NCI-H1436 treated with DMSO at 0.1 percent for 48 hours (cell line): ENCODE results near the gene GYPE.
"Not testable (repeated sequence)": the region's sequence is repeated elsewhere in the genome, so short reads cannot be mapped to it uniquely, and the experiment has no call there.

Experiments
- DNase-seq: peaks from one replicate; lab custom pipeline; 2025; lab: John Stamatoyannopoulos, UW

Gene GYPE

GRCh38 chr4:143905440-143905839, at the start of gene GYPE:
Gene GYPE (minus strand): TSS chr4:143905559. CDS start chr4:143905507, 52 bp downstream.
- DNase-seq = not testable (repeated sequence)

GRCh38 chr4:143951458-143951972, 46.2 kb upstream of the GYPE start:
- not testable (repeated sequence) for DNase-seq

- DNase-seq = not testable (repeated sequence)
These were observed 45.6 kb upstream of the GYPE start for GRCh38 chr4:143950967-143951366.

GRCh38 chr4:143950185-143950584, 44.8 kb upstream of the GYPE start:
- DNase-seq = not testable (repeated sequence)

- DNase-seq = not testable (repeated sequence)
These were observed 42.1 kb upstream of the GYPE start for GRCh38 chr4:143947493-143947892.

GRCh38 chr4:143940708-143941107, 35.3 kb upstream of the GYPE start:
- DNase-seq = not testable (repeated sequence)

- DNase-seq = no peak
These were observed 34.2 kb upstream of the GYPE start for GRCh38 chr4:143939528-143939927.

GRCh38 chr4:143938890-143939289, 33.5 kb upstream of the GYPE start:
- not testable (repeated sequence) for DNase-seq

- DNase-seq = no peak
These were observed 15.8 kb upstream of the GYPE start for GRCh38 chr4:143921181-143921580.

- not testable (repeated sequence) for DNase-seq
These were observed 11.1 kb upstream of the GYPE start for GRCh38 chr4:143916485-143916884.

- not testable (repeated sequence) for DNase-seq
These were observed 7.1 kb upstream of the GYPE start for GRCh38 chr4:143912478-143912877.

- DNase-seq = not testable (repeated sequence)
These were observed 6.4 kb upstream of the GYPE start for GRCh38 chr4:143911528-143912417.

- not testable (repeated sequence) for DNase-seq
These were observed 5.5 kb upstream of the GYPE start for GRCh38 chr4:143910906-143911305.

- not testable (repeated sequence) for DNase-seq
These were observed 2.5 kb upstream of the GYPE start for GRCh38 chr4:143907811-143908210.

- DNase-seq = not testable (repeated sequence)
These were observed 928 bp downstream of the GYPE start for GRCh38 chr4:143904431-143904830.

- not testable (repeated sequence) for DNase-seq
These were observed 15.0 kb downstream of the GYPE start for GRCh38 chr4:143890323-143890722.

GRCh38 chr4:143888189-143888588, 17.2 kb downstream of the GYPE start:
- DNase-seq = not testable (repeated sequence)

GRCh38 chr4:143884965-143885364, 20.4 kb downstream of the GYPE start:
- DNase-seq = not testable (repeated sequence)

- no peak for DNase-seq
These were observed 21.8 kb downstream of the GYPE start for GRCh38 chr4:143883529-143883928.

- no peak for DNase-seq
These were observed 22.5 kb downstream of the GYPE start for GRCh38 chr4:143882892-143883291.

GRCh38 chr4:143879561-143879960, 25.8 kb downstream of the GYPE start:
- DNase-seq = not testable (repeated sequence)

- not testable (repeated sequence) for DNase-seq
These were observed 30.0 kb downstream of the GYPE start for GRCh38 chr4:143875357-143875756.
